GM12878 (cell line): ENCODE measurements around the gene KIAA0930.

Experiments used
- CHD2 ChIP-seq: IDR thresholded peaks from 2 replicates; pipeline ENCODE4 v1.6.1; 2011; ENCODE audit warnings: low read depth, low read length, improper control_type of control experiment, borderline replicate concordance
- EP300 ChIP-seq, 2 experiments: fragments of 150-350 bp in 1 of 2; IDR thresholded peaks; 2 replicates each; pipeline ENCODE4 v1.6.1; 2011 to 2012; ENCODE audit warnings: low read depth in 2 of 2, low read length in 2 of 2, borderline replicate concordance in 1 of 2, improper control_type of control experiment in 1 of 2, inconsistent platforms in 1 of 2; ENCODE audit not compliant: control insufficient read depth in 1 of 2
- POLR2AphosphoS2 ChIP-seq: IDR thresholded peaks from 2 replicates; pipeline ENCODE4 v1.6.1; 2011; ENCODE audit warnings: low read depth, mild to moderate bottlenecking, low read length, improper control_type of control experiment, moderate library complexity
- POLR2AphosphoS5 ChIP-seq: IDR thresholded peaks from 2 replicates; pipeline ENCODE4 v1.6.1; 2011; ENCODE audit warnings: mild to moderate bottlenecking, low read length, inconsistent platforms
- POU2F2 ChIP-seq: IDR thresholded peaks from 3 replicates; pipeline ENCODE4 v1.6.1; 2011; ENCODE audit warnings: low read depth, mild to moderate bottlenecking, low read length, borderline replicate concordance
- SIN3A ChIP-seq: IDR thresholded peaks from 2 replicates; pipeline ENCODE4 v1.6.1; 2012; ENCODE audit warnings: low read depth, low read length, improper control_type of control experiment
- ZNF24 ChIP-seq: fragments of 450-650 bp; IDR thresholded peaks from 2 replicates; pipeline ENCODE4 v1.6.1; 2017; ENCODE audit warnings: antibody characterized with exemption, mild to moderate bottlenecking
- ZNF274 ChIP-seq: IDR thresholded peaks from one replicate; pipeline ENCODE4 v1.8.0; 2011; ENCODE audit not compliant: insufficient read length, insufficient read depth

DNA sequence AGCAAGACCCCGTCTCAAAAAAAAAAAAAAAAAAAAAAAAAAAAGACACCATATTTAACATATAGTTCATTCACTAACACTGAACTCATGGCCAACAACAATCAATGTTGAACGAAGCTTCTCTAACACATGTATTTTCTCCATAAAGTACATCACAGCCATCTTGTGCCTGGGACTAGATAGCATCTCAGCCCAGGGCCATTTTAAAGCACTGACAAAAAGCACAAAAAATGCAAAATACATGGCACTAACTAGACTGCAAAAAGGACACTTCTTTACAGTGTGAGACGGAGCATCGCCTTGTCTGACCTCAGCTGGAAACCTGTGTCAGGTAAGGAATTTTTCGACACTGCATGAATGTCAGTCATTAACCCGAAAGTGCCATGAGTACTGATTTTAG lies 23.3 kb downstream of the KIAA0930 start:
- TF ChIP-seq ZNF24: no peak
- TF ChIP-seq EP300 (IDR thresholded peaks at IDR 0.05; ENCODE audit: borderline replicate concordance in 1 of 2, control insufficient read depth in 1 of 2, low read depth in 2 of 2, low read length in 2 of 2): no peak
- no peak for TF ChIP-seq SIN3A
- no peak for TF ChIP-seq POU2F2
- TF ChIP-seq ZNF274: no peak
- TF ChIP-seq CHD2: no peak
- no peak for TF ChIP-seq POLR2AphosphoS2
- no peak for TF ChIP-seq POLR2AphosphoS5
